A549 (cell line): ENCODE measurements around the gene MRPS14. TPM values are rescaled to one million over a fixed set of nuclear protein-coding genes. Genes with fewer than 3 reads are reported as not detected.

ENCODE experiments used
- ATAC-seq, 2 experiments: fragments of 200-7000 bp in 1 of 2; fragments of >200 bp in 1 of 2; cut with Nextera tagmentation in 1 of 2; cut with Tn5 transposase in 1 of 2; 3 replicates each; pipeline versions ENCODE4 v1.8.0 to v1.9.1; 2018 to 2020; ENCODE audit warnings: mild to moderate bottlenecking in 1 of 2, moderate library complexity in 1 of 2
- CTCF ChIA-PET: fragments of 300-600 bp; sonication (Branson Sonifier 250); formaldehyde crosslinking; extraction: SDS; loops from one replicate; lab custom pipeline; 2021; ENCODE audit warnings: antibody characterized with exemption, inconsistent platforms; lab: Yijun Ruan, JAX
- POLR2A ChIA-PET: fragments of 350-600 bp; formaldehyde crosslinking; extraction: SDS; loops from one replicate; lab custom pipeline; 2021; ENCODE audit warnings: antibody characterized with exemption, inconsistent platforms; lab: Yijun Ruan, JAX
- DNase-seq, 2 experiments: peaks; one replicate each; pipeline versions ENCODE4 v3.0.0 to v3.0.0-alpha.2; 2011 to 2016; ENCODE audit warnings: low read depth in 1 of 2, low spot score in 1 of 2
- FAIRE-seq: peaks from 2 replicates; lab custom pipeline; 2011; peaks lifted over from hg19 to GRCh38; lab: Jason Lieb, UNC
- H3K27ac ChIP-seq, 2 experiments: fragments of >200 bp; sonication (Bioruptor Twin); formaldehyde crosslinking; 3 replicates each; pipeline ENCODE4 v1.5.1; 2016 to 2017
- H3K4me1 ChIP-seq: fragments of >200 bp; sonication (Bioruptor Twin); formaldehyde crosslinking; 3 replicates; pipeline ENCODE4 v1.6.1; 2016
- H3K4me2 ChIP-seq: fragments of >200 bp; sonication (Bioruptor Twin); formaldehyde crosslinking; 3 replicates; pipeline ENCODE4 v1.6.1; 2016
- H3K4me3 ChIP-seq: fragments of >200 bp; sonication (Bioruptor Twin); formaldehyde crosslinking; 3 replicates; pipeline ENCODE4 v1.5.1; 2016
- H3K9me3 ChIP-seq: fragments of >200 bp; sonication (Bioruptor Twin); formaldehyde crosslinking; 3 replicates; pipeline ENCODE4 v1.6.1; 2016
- CHD2 ChIP-seq: fragments of 150-350 bp; IDR thresholded peaks from 2 replicates; pipeline ENCODE4 v1.6.1; 2014; ENCODE audit warnings: low read length; ENCODE audit not compliant: partially characterized antibody
- EHF ChIP-seq: fragments of 250-450 bp; sonication (Bioruptor Pico); IDR thresholded peaks from 2 replicates; pipeline ENCODE4 v1.5.0; 2020; ENCODE audit warnings: mild to moderate bottlenecking
- EP300 ChIP-seq, 2 experiments: fragments of >200 bp; sonication (Bioruptor Twin); formaldehyde crosslinking; IDR thresholded peaks; 2 replicates in 1 of 2; 3 replicates in 1 of 2; pipeline ENCODE4 v1.6.1; 2016 to 2017
- ESRRA ChIP-seq: fragments of 150-350 bp; IDR thresholded peaks from 2 replicates; pipeline ENCODE4 v1.6.1; 2014; ENCODE audit warnings: mild to moderate bottlenecking, low read length, borderline replicate concordance
- FOSB ChIP-seq: fragments of 250-450 bp; sonication (Bioruptor Pico); IDR thresholded peaks from 2 replicates; pipeline ENCODE4 v1.5.0; 2020; ENCODE audit warnings: mild to moderate bottlenecking, moderate library complexity
- FOSL2 ChIP-seq, 2 experiments: fragments of 450-650 bp in 1 of 2; fragments of >200 bp in 1 of 2; sonication (Bioruptor Twin) in 1 of 2; formaldehyde crosslinking; IDR thresholded peaks; 2 replicates each; pipeline versions ENCODE4 v1.5.0 to v1.6.1; 2016 to 2020; ENCODE audit warnings: mild to moderate bottlenecking in 1 of 2, moderate library complexity in 1 of 2
- FOXS1 ChIP-seq: fragments of 250-450 bp; sonication (Bioruptor Pico); IDR thresholded peaks from 2 replicates; pipeline ENCODE4 v1.5.0; 2020; ENCODE audit warnings: mild to moderate bottlenecking, moderate library complexity
- HOXA7 ChIP-seq: fragments of 250-450 bp; sonication (Bioruptor Pico); IDR thresholded peaks from 2 replicates; pipeline ENCODE4 v1.5.0; 2020; ENCODE audit warnings: mild to moderate bottlenecking, moderate library complexity
- HOXB13 ChIP-seq: fragments of 250-450 bp; sonication (Bioruptor Pico); IDR thresholded peaks from 2 replicates; pipeline ENCODE4 v1.5.0; 2020; ENCODE audit warnings: low read depth, mild to moderate bottlenecking, moderate library complexity
- JUN ChIP-seq, 2 experiments: fragments of >200 bp; sonication (Bioruptor Twin); formaldehyde crosslinking; IDR thresholded peaks; 2 replicates in 1 of 2; 3 replicates in 1 of 2; pipeline ENCODE4 v1.6.1; 2016 to 2017
- JUNB ChIP-seq: fragments of >200 bp; sonication (Bioruptor Twin); formaldehyde crosslinking; IDR thresholded peaks from 2 replicates; pipeline ENCODE4 v1.6.1; 2016
- KDM1A ChIP-seq: fragments of 200-600 bp; sonication (generic); IDR thresholded peaks from 2 replicates; pipeline ENCODE4 v1.6.1; 2016; ENCODE audit warnings: low read depth, mild to moderate bottlenecking
- KDM5A ChIP-seq: fragments of 200-600 bp; sonication (generic); IDR thresholded peaks from 2 replicates; pipeline ENCODE4 v1.6.1; 2016; ENCODE audit warnings: antibody characterized with exemption, mild to moderate bottlenecking
- MAFK ChIP-seq: fragments of 450-650 bp; IDR thresholded peaks from 2 replicates; pipeline ENCODE4 v1.6.1; 2014; ENCODE audit not compliant: partially characterized antibody
- MAZ ChIP-seq: fragments of 150-350 bp; IDR thresholded peaks from 2 replicates; pipeline ENCODE4 v1.6.1; 2014; ENCODE audit warnings: antibody characterized with exemption, low read depth, low read length, borderline replicate concordance
- NFE2L2 ChIP-seq: fragments of 150-350 bp; conservative IDR thresholded peaks from 2 replicates; pipeline ENCODE4 v1.6.1; 2014; ENCODE audit warnings: low read length
- NPAS2 ChIP-seq: fragments of 250-450 bp; sonication (Bioruptor Pico); IDR thresholded peaks from 2 replicates; pipeline ENCODE4 v1.8.0; 2022; ENCODE audit warnings: mild to moderate bottlenecking, moderate library complexity, borderline replicate concordance
- NR3C1 ChIP-seq: fragments of >200 bp; sonication (Bioruptor Twin); formaldehyde crosslinking; IDR thresholded peaks from 3 replicates; pipeline ENCODE4 v1.6.1; 2017
- POLR2A ChIP-seq: IDR thresholded peaks from 2 replicates; pipeline ENCODE4 v1.6.1; 2012; ENCODE audit warnings: mild to moderate bottlenecking, low read length
- POLR2AphosphoS2 ChIP-seq: conservative IDR thresholded peaks from 2 replicates; pipeline ENCODE4 v1.6.1; 2012; ENCODE audit warnings: low read length, improper control_type of control experiment, inconsistent platforms
- RAD21 ChIP-seq, 2 experiments: fragments of >200 bp in 1 of 2; sonication (Bioruptor Twin) in 1 of 2; formaldehyde crosslinking in 1 of 2; IDR thresholded peaks in 1 of 2; conservative IDR thresholded peaks in 1 of 2; 2 replicates in 1 of 2; 3 replicates in 1 of 2; pipeline ENCODE4 v1.6.1; 2012 to 2018; ENCODE audit warnings: inconsistent platforms in 1 of 2
- RARB ChIP-seq: fragments of 250-450 bp; sonication (Bioruptor Pico); IDR thresholded peaks from 2 replicates; pipeline ENCODE4 v1.8.0; 2021; ENCODE audit warnings: mild to moderate bottlenecking, moderate library complexity
- RNF2 ChIP-seq: fragments of 200-600 bp; sonication (generic); IDR thresholded peaks from 2 replicates; pipeline ENCODE4 v1.6.1; 2016; ENCODE audit warnings: low read depth, mild to moderate bottlenecking, antibody characterized with exemption, moderate library complexity, borderline replicate concordance
- SMC3 ChIP-seq: fragments of >200 bp; sonication (Bioruptor Twin); formaldehyde crosslinking; IDR thresholded peaks from 3 replicates; pipeline ENCODE4 v1.6.1; 2018; ENCODE audit warnings: inconsistent platforms
- SREBF2 ChIP-seq: fragments of 450-650 bp; IDR thresholded peaks from 2 replicates; pipeline ENCODE4 v1.6.1; 2014; ENCODE audit warnings: mild to moderate bottlenecking, moderate library complexity
- TFCP2L1 ChIP-seq: fragments of 250-450 bp; sonication (Bioruptor Pico); IDR thresholded peaks from 2 replicates; pipeline ENCODE4 v1.5.0; 2021; ENCODE audit warnings: mild to moderate bottlenecking
- TP53 ChIP-seq: fragments of 250-450 bp; sonication (Bioruptor Pico); IDR thresholded peaks from 2 replicates; pipeline ENCODE4 v1.5.0; 2021; ENCODE audit warnings: mild to moderate bottlenecking, moderate library complexity
- ZFP36 ChIP-seq: fragments of 450-650 bp; IDR thresholded peaks from 2 replicates; pipeline ENCODE4 v1.6.1; 2014; ENCODE audit warnings: borderline replicate concordance; ENCODE audit not compliant: partially characterized antibody
- ZSCAN20 ChIP-seq: fragments of 250-450 bp; sonication (Bioruptor Pico); IDR thresholded peaks from 2 replicates; pipeline ENCODE4 v1.8.0; 2022; ENCODE audit warnings: mild to moderate bottlenecking, moderate library complexity
- WGBS: methylation state at CpG from one replicate; pipeline ENCODE4 v1.1.6; 2017; ENCODE audit errors: missing lambda C conversion rate; 5-methylcytosine and 5-hydroxymethylcytosine counted together
- polyA plus RNA-seq, 4 experiments: library from polyadenylated mRNA; depleted of rRNA in 3 of 4; stranded (reverse); fragments of >200 nt; fragmentation: RNase III in 1 of 4; extraction: RNeasy Plus Mini Kit Qiagen cat#74134 plus additional on column Dnase treatment in 1 of 4; gene quantifications; 2 replicates in 3 of 4; 3 replicates in 1 of 4; pipeline ENCODE4 v1.2.3, GENCODE V29; 2011 to 2017
- TF ChIP-seq, protein P1 (sequence below): fragments of 250-450 bp; sonication (Bioruptor Pico); IDR thresholded peaks from 2 replicates; pipeline ENCODE4 v1.5.0; 2020; ENCODE audit warnings: low read depth, mild to moderate bottlenecking, moderate library complexity
- TF ChIP-seq, protein P2 (sequence below): fragments of 250-450 bp; sonication (Bioruptor Pico); IDR thresholded peaks from 2 replicates; pipeline ENCODE4 v1.5.0; 2021; ENCODE audit warnings: mild to moderate bottlenecking, moderate library complexity, borderline replicate concordance
- TF ChIP-seq, protein P3 (sequence below): fragments of >200 bp; sonication (Bioruptor Twin); formaldehyde crosslinking; IDR thresholded peaks from 2 replicates; pipeline ENCODE4 v1.6.1; 2016
- TF ChIP-seq, protein P4 (sequence below): fragments of 450-650 bp; IDR thresholded peaks from 2 replicates; pipeline ENCODE4 v1.6.1; 2014; ENCODE audit warnings: antibody characterized with exemption
- TF ChIP-seq, protein P5 (sequence below): fragments of >200 bp; sonication (Bioruptor Twin); formaldehyde crosslinking; IDR thresholded peaks from 3 replicates; pipeline ENCODE4 v1.6.1; 2016
- TF ChIP-seq, protein P6 (sequence below): IDR thresholded peaks from 2 replicates; pipeline ENCODE4 v1.6.1; 2012; ENCODE audit warnings: low read depth, borderline replicate concordance

Gene MRPS14
- polyA plus RNA-seq, 2 of the 4 experiments (the other 2 are of a cell fraction), result 19.5 to 40.9 TPM

DNA sequence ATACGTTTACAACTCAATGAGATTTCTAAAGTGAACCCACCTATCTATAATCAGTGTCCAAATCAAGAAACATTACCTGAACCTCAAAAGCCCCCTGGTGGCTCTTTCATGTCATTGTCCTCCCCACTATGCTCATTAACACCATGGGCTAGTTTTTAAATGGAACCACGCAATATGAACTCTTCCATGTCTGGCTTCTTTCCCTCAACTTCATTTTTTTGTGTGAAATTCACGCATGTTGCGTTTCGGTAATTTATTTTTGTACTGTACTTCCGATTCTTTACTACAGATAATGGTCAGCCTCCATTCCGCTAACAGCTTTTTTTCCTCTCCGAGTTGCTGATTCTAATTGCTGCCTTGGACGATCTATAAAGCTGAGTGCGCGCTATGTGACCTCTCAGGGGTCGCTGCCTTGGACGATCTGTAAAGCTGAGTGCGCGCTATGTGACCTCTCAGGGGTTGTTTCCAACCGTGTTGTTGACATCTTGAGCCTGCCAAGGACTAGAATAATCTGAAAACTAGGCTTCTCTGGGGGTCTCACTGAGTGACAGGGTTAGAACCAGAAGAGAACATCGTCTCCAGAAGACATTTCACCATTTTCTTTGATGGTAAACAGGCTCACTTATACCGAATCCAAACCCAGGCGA, 24.5 kb downstream of the MRPS14 start:
- ChIA-PET CTCF (interaction anchor here (0.6 to 2.7 kb wide), 24 partner anchors 9 to 984 kb away, joined by 3 to 27 read pairs (median 4); partner anchors contain the start of gene MRPS14), POLR2A (interaction anchor here (0.5 to 4.5 kb wide), 27 partner anchors 9 to 1209 kb away, joined by 3 to 75 read pairs (median 4); partner anchors contain the start of genes COP1, GAS5, MRPS14 and ZBTB37)
- DNase-seq (peak; percentile 73 to 77), FAIRE-seq (no peak), ATAC-seq (peak; percentile 25 to 27)
- H3K4me1 ChIP-seq, result peaks cover 36% of the 10 kb centered on the region
- no peaks in the 10 kb centered on the region for H3K9me3 ChIP-seq
- peak overlapping the region; percentile 95 to 98 for H3K27ac ChIP-seq
- peak overlapping the region; percentile 89 for H3K4me2 ChIP-seq
- WGBS, result 1% methylated on average over 19 of the region's 19 CpGs
- H3K4me3 ChIP-seq, result peak overlapping the region; percentile 90
- TF ChIP-seq EP300 (IDR thresholded peaks at IDR 0.05), result no peak
- no peak for TF ChIP-seq ZFP36
- no peak for TF ChIP-seq EHF (CRISPR knock-in tag)
- TF ChIP-seq, protein P1, sequence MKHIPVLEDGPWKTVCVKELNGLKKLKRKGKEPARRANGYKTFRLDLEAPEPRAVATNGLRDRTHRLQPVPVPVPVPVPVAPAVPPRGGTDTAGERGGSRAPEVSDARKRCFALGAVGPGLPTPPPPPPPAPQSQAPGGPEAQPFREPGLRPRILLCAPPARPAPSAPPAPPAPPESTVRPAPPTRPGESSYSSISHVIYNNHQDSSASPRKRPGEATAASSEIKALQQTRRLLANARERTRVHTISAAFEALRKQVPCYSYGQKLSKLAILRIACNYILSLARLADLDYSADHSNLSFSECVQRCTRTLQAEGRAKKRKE (CRISPR knock-in tag), result no peak
- no peak for TF ChIP-seq JUN (IDR thresholded peaks at IDR 0.05)
- TF ChIP-seq, protein P2, sequence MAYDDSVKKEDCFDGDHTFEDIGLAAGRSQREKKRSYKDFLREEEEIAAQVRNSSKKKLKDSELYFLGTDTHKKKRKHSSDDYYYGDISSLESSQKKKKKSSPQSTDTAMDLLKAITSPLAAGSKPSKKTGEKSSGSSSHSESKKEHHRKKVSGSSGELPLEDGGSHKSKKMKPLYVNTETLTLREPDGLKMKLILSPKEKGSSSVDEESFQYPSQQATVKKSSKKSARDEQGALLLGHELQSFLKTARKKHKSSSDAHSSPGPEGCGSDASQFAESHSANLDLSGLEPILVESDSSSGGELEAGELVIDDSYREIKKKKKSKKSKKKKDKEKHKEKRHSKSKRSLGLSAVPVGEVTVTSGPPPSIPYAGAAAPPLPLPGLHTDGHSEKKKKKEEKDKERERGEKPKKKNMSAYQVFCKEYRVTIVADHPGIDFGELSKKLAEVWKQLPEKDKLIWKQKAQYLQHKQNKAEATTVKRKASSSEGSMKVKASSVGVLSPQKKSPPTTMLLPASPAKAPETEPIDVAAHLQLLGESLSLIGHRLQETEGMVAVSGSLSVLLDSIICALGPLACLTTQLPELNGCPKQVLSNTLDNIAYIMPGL (CRISPR knock-in tag), result no peak
- no peak for TF ChIP-seq NPAS2
- TF ChIP-seq MAFK, result peak; percentile 57
- TF ChIP-seq, protein P3, sequence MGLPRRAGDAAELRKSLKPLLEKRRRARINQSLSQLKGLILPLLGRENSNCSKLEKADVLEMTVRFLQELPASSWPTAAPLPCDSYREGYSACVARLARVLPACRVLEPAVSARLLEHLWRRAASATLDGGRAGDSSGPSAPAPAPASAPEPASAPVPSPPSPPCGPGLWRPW, result no peak
- TF ChIP-seq, protein P4, sequence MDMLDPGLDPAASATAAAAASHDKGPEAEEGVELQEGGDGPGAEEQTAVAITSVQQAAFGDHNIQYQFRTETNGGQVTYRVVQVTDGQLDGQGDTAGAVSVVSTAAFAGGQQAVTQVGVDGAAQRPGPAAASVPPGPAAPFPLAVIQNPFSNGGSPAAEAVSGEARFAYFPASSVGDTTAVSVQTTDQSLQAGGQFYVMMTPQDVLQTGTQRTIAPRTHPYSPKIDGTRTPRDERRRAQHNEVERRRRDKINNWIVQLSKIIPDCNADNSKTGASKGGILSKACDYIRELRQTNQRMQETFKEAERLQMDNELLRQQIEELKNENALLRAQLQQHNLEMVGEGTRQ, result no peak
- TF ChIP-seq, protein P5, sequence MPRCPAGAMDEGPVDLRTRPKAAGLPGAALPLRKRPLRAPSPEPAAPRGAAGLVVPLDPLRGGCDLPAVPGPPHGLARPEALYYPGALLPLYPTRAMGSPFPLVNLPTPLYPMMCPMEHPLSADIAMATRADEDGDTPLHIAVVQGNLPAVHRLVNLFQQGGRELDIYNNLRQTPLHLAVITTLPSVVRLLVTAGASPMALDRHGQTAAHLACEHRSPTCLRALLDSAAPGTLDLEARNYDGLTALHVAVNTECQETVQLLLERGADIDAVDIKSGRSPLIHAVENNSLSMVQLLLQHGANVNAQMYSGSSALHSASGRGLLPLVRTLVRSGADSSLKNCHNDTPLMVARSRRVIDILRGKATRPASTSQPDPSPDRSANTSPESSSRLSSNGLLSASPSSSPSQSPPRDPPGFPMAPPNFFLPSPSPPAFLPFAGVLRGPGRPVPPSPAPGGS, result no peak
- no peak for TF ChIP-seq POLR2AphosphoS2
- no peak for TF ChIP-seq RNF2
- no peak for TF ChIP-seq POLR2A
- TF ChIP-seq MAZ, result no peak
- no peak for TF ChIP-seq KDM5A
- 0 out of 2 replicates have a peak, but pooled peaks have one; percentile 76 for TF ChIP-seq HOXA7 (CRISPR knock-in tag)
- TF ChIP-seq HOXB13, result no peak
- peak; percentile 84 for TF ChIP-seq SMC3
- no peak for TF ChIP-seq CHD2
- TF ChIP-seq FOSL2 (IDR thresholded peaks at IDR 0.05), result no peak
- TF ChIP-seq FOSL2 (CRISPR knock-in tag; IDR thresholded peaks at IDR 0.05), result no peak
- TF ChIP-seq ZSCAN20, result no peak
- TF ChIP-seq ESRRA, result no peak
- TF ChIP-seq RAD21 (conservative IDR thresholded peaks at IDR 0.05 in 1 of 2, IDR thresholded peaks at IDR 0.05 in 1 of 2), result peak; percentile 59 to 68
- no peak for TF ChIP-seq NFE2L2
- peak; percentile 86 for TF ChIP-seq FOSB (CRISPR knock-in tag)
- no peak for TF ChIP-seq RARB (CRISPR knock-in tag)
- TF ChIP-seq, protein P6, sequence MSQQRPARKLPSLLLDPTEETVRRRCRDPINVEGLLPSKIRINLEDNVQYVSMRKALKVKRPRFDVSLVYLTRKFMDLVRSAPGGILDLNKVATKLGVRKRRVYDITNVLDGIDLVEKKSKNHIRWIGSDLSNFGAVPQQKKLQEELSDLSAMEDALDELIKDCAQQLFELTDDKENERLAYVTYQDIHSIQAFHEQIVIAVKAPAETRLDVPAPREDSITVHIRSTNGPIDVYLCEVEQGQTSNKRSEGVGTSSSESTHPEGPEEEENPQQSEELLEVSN, result no peak
- TF ChIP-seq JUNB, result no peak
- TF ChIP-seq SREBF2, result no peak
- TF ChIP-seq NR3C1, result no peak
- TF ChIP-seq FOXS1 (CRISPR knock-in tag), result 0 out of 2 replicates have a peak, but pooled peaks have one; percentile 31
- no peak for TF ChIP-seq TP53
- TF ChIP-seq KDM1A, result no peak
- TF ChIP-seq TFCP2L1 (CRISPR knock-in tag), result no peak
